HEK293 (cell line): ENCODE measurements around the gene PTGR1.

Experiments
- CTCF ChIA-PET: fragments of 350-600 bp; formaldehyde crosslinking; extraction: SDS; loops from one replicate; lab custom pipeline; 2021; ENCODE audit warnings: antibody characterized with exemption; lab: Yijun Ruan, JAX
- POLR2A ChIA-PET: fragments of 300-600 bp; formaldehyde crosslinking; extraction: SDS; loops from one replicate; lab custom pipeline; 2020; ENCODE audit warnings: antibody characterized with exemption, inconsistent platforms; lab: Yijun Ruan, JAX
- H3K27ac ChIP-seq: fragments of 200-500 bp; sonication (Bioruptor generic); 2 replicates; pipeline ENCODE4 v1.5.1; 2014; ENCODE audit warnings: low read depth, low read length, control low read depth, inconsistent platforms; ENCODE audit errors: extremely low read depth
- H3K36me3 ChIP-seq, 2 experiments: fragments of 200-500 bp in 1 of 2; sonication (Bioruptor generic) in 1 of 2; 1 replicate in 1 of 2; 2 replicates in 1 of 2; pipeline ENCODE4 v1.5.1; 2014 to 2017; ENCODE audit warnings: inconsistent platforms in 2 of 2, low read length in 2 of 2; ENCODE audit not compliant: control insufficient read depth in 2 of 2, insufficient read depth in 1 of 2
- H3K4me1 ChIP-seq: fragments of 200-500 bp; sonication (Bioruptor generic); 2 replicates; pipeline ENCODE4 v1.5.1; 2014; ENCODE audit warnings: mild to moderate bottlenecking, low read length, inconsistent platforms; ENCODE audit not compliant: control insufficient read depth, insufficient read depth
- H3K4me3 ChIP-seq: 2 replicates; pipeline ENCODE4 v1.5.1; 2011; ENCODE audit warnings: low read depth, mild to moderate bottlenecking, control low read depth, low read length, moderate library complexity
- H3K9me3 ChIP-seq: fragments of 200-500 bp; sonication (Bioruptor generic); 2 replicates; pipeline ENCODE4 v1.5.1; 2014; ENCODE audit warnings: low read depth, low read length, inconsistent platforms; ENCODE audit not compliant: control insufficient read depth, insufficient read depth
- FEZF1 ChIP-seq: fragments of 450-650 bp; formaldehyde crosslinking; IDR thresholded peaks from 2 replicates; pipeline ENCODE4 v1.5.1; 2016; ENCODE audit warnings: missing biosample characterization, missing genetic modification characterization
- IKZF3 ChIP-seq: fragments of 450-650 bp; IDR thresholded peaks from 2 replicates; pipeline ENCODE4 v1.5.0; 2018; ENCODE audit warnings: missing biosample characterization, mild to moderate bottlenecking, missing genetic modification characterization, moderate library complexity
- MYNN ChIP-seq: fragments of 450-650 bp; formaldehyde crosslinking; IDR thresholded peaks from 2 replicates; pipeline ENCODE4 v1.5.1; 2016; ENCODE audit warnings: missing biosample characterization, missing genetic modification characterization, borderline replicate concordance
- SP3 ChIP-seq: fragments of 450-650 bp; formaldehyde crosslinking; IDR thresholded peaks from 2 replicates; pipeline ENCODE4 v1.5.1; 2016; ENCODE audit warnings: missing biosample characterization, missing genetic modification characterization
- YY2 ChIP-seq: fragments of 450-650 bp; formaldehyde crosslinking; IDR thresholded peaks from 2 replicates; pipeline ENCODE4 v1.5.1; 2016; ENCODE audit warnings: missing biosample characterization, missing genetic modification characterization
- ZBTB1 ChIP-seq: fragments of 450-650 bp; formaldehyde crosslinking; IDR thresholded peaks from 2 replicates; pipeline ENCODE4 v1.5.1; 2016; ENCODE audit warnings: missing biosample characterization, missing genetic modification characterization
- ZNF2 ChIP-seq: fragments of 450-650 bp; formaldehyde crosslinking; IDR thresholded peaks from 2 replicates; pipeline ENCODE4 v1.5.1; 2016; ENCODE audit warnings: missing biosample characterization, missing genetic modification characterization
- ZNF214 ChIP-seq: fragments of 450-650 bp; formaldehyde crosslinking; IDR thresholded peaks from 2 replicates; pipeline ENCODE4 v1.5.1; 2017; ENCODE audit warnings: missing biosample characterization, mild to moderate bottlenecking, missing genetic modification characterization, borderline replicate concordance
- ZNF341 ChIP-seq: fragments of 450-650 bp; formaldehyde crosslinking; IDR thresholded peaks from 2 replicates; pipeline ENCODE4; 2016; ENCODE audit warnings: low read depth, missing biosample characterization, missing genetic modification characterization
- ZNF366 ChIP-seq: fragments of 450-650 bp; formaldehyde crosslinking; conservative IDR thresholded peaks from 2 replicates; pipeline ENCODE4 v1.5.1; 2016; ENCODE audit warnings: missing biosample characterization, missing genetic modification characterization
- ZNF555 ChIP-seq: fragments of 450-650 bp; formaldehyde crosslinking; conservative IDR thresholded peaks from 2 replicates; pipeline ENCODE4 v1.5.1; 2017; ENCODE audit warnings: missing biosample characterization, mild to moderate bottlenecking, missing genetic modification characterization, inconsistent platforms
- ZNF747 ChIP-seq: fragments of 450-650 bp; formaldehyde crosslinking; IDR thresholded peaks from 2 replicates; pipeline ENCODE4 v1.5.1; 2016; ENCODE audit warnings: missing biosample characterization, missing genetic modification characterization
- TF ChIP-seq, protein P1 (sequence below): fragments of 450-650 bp; formaldehyde crosslinking; IDR thresholded peaks from 2 replicates; pipeline ENCODE4 v1.5.1; 2016; ENCODE audit warnings: missing biosample characterization, missing genetic modification characterization
- TF ChIP-seq, protein P2 (sequence below): fragments of 450-650 bp; formaldehyde crosslinking; IDR thresholded peaks from 2 replicates; pipeline ENCODE4 v1.5.1; 2016; ENCODE audit warnings: missing biosample characterization, missing genetic modification characterization
- TF ChIP-seq, protein P3 (sequence below): fragments of 450-650 bp; formaldehyde crosslinking; IDR thresholded peaks from 2 replicates; pipeline ENCODE4 v1.5.1; 2017; ENCODE audit warnings: missing biosample characterization, missing genetic modification characterization
- TF ChIP-seq, protein P4 (sequence below): fragments of 450-650 bp; formaldehyde crosslinking; optimal IDR thresholded peaks from 2 replicates; pipeline ENCODE3; 2016; ENCODE audit warnings: missing biosample characterization, mild to moderate bottlenecking, missing genetic modification characterization
- TF ChIP-seq, protein P5 (sequence below): fragments of 450-650 bp; formaldehyde crosslinking; IDR thresholded peaks from 2 replicates; pipeline ENCODE4 v1.5.1; 2017; ENCODE audit warnings: missing biosample characterization, missing genetic modification characterization
- TF ChIP-seq, protein P6 (sequence below): fragments of 450-650 bp; formaldehyde crosslinking; IDR thresholded peaks from 2 replicates; pipeline ENCODE4 v1.5.1; 2016; ENCODE audit warnings: missing biosample characterization, missing genetic modification characterization
- TF ChIP-seq, protein P7 (sequence below): fragments of 450-650 bp; formaldehyde crosslinking; IDR thresholded peaks from 2 replicates; pipeline ENCODE4 v1.5.1; 2016; ENCODE audit warnings: missing biosample characterization, missing genetic modification characterization
- TF ChIP-seq, protein P8 (sequence below): fragments of 450-650 bp; formaldehyde crosslinking; IDR thresholded peaks from 2 replicates; pipeline ENCODE4 v1.5.1; 2017; ENCODE audit warnings: missing biosample characterization, missing genetic modification characterization

Gene PTGR1

DNA sequence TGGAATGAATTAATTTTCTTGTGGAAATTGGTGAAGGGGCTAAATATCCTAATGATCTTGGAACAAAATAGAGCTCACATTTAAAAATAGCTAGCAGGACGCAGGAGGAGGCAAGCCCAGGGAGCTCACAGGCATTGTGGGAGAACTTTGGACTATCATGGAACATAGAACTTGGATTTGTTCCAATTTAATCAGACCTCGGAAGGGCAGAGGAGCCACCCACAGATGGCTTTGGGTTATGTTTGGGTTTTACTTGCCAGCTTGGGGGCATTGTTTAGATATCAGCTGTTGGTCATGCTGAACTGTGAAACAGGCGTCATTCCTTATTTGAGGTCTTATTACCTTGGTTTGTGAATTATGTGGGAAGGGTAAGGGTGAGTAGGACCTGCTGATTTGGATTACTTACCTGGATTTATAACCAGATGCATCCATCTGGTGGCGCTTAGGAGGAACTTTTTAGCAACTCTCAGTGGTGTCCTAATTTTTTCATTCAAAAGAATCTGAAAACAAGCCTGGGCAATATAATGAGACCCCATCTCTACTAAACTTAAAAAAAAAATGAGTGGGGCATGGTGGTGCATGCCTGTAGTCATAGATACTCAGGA is 14.1 kb upstream of the PTGR1 start (continued):
- TF ChIP-seq, protein P1, sequence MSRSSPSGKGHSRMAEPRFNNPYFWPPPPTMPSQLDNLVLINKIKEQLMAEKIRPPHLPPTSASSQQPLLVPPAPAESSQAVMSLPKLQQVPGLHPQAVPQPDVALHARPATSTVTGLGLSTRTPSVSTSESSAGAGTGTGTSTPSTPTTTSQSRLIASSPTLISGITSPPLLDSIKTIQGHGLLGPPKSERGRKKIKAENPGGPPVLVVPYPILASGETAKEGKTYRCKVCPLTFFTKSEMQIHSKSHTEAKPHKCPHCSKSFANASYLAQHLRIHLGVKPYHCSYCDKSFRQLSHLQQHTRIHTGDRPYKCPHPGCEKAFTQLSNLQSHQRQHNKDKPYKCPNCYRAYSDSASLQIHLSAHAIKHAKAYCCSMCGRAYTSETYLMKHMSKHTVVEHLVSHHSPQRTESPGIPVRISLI: no peak
- TF ChIP-seq, protein P2, sequence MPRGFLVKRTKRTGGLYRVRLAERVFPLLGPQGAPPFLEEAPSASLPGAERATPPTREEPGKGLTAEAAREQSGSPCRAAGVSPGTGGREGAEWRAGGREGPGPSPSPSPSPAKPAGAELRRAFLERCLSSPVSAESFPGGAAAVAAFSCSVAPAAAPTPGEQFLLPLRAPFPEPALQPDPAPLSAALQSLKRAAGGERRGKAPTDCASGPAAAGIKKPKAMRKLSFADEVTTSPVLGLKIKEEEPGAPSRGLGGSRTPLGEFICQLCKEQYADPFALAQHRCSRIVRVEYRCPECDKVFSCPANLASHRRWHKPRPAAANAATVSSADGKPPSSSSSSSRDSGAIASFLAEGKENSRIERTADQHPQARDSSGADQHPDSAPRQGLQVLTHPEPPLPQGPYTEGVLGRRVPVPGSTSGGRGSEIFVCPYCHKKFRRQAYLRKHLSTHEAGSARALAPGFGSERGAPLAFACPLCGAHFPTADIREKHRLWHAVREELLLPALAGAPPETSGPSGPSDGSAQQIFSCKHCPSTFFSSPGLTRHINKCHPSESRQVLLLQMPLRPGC (tag by site-specific recombination): no peak
- TF ChIP-seq ZBTB1 (no peak), ZNF341 (tag by site-specific recombination) (no peak)

DNA sequence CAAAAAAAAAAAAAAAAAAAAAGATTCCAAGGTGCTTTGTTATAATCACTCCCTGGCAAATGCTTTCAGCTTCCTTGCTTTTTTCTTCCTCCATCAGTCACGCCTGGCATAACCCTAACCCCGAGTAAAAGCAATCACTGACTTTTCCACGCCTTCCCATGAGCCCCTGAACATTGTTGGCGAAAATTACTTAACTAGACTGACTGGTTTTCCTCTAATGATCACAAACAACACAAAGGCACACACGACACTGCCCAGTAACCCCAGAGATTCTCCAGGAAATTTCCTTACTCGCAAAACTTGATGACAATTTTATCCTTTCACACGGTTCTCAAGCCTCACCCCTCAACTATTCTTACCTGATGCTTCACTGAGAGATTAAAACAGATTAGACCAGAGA is 11.4 kb upstream of the PTGR1 start:
- no peaks in the 10 kb centered on the region for H3K4me1 ChIP-seq
- no peaks in the 10 kb centered on the region for H3K9me3 ChIP-seq
- no peak overlapping the region for H3K4me3 ChIP-seq
- H3K27ac ChIP-seq: no peak overlapping the region
- ChIA-PET POLR2A (interaction anchor here (1.7 kb wide), 1 partner anchor 20 kb away, joined by 5 read pairs; the partner anchor contains the start of gene DNAJC25), CTCF (interaction anchor here (0.9 kb wide), 1 partner anchor 13 kb away, joined by 3 read pairs; no protein-coding TSS in a partner anchor)
- no peaks in the 10 kb centered on the region for H3K36me3 ChIP-seq
- TF ChIP-seq, protein P3, sequence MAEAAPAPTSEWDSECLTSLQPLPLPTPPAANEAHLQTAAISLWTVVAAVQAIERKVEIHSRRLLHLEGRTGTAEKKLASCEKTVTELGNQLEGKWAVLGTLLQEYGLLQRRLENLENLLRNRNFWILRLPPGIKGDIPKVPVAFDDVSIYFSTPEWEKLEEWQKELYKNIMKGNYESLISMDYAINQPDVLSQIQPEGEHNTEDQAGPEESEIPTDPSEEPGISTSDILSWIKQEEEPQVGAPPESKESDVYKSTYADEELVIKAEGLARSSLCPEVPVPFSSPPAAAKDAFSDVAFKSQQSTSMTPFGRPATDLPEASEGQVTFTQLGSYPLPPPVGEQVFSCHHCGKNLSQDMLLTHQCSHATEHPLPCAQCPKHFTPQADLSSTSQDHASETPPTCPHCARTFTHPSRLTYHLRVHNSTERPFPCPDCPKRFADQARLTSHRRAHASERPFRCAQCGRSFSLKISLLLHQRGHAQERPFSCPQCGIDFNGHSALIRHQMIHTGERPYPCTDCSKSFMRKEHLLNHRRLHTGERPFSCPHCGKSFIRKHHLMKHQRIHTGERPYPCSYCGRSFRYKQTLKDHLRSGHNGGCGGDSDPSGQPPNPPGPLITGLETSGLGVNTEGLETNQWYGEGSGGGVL (tag by site-specific recombination): no peak
- TF ChIP-seq ZNF366 (tag by site-specific recombination) (no peak), MYNN (tag by site-specific recombination) (no peak), ZNF555 (tag by site-specific recombination) (no peak), ZNF2 (tag by site-specific recombination) (no peak), YY2 (tag by site-specific recombination) (no peak), ZNF214 (tag by site-specific recombination) (no peak), ZNF747 (no peak), FEZF1 (tag by site-specific recombination) (no peak), IKZF3 (no peak), SP3 (no peak)
- TF ChIP-seq, protein P4, sequence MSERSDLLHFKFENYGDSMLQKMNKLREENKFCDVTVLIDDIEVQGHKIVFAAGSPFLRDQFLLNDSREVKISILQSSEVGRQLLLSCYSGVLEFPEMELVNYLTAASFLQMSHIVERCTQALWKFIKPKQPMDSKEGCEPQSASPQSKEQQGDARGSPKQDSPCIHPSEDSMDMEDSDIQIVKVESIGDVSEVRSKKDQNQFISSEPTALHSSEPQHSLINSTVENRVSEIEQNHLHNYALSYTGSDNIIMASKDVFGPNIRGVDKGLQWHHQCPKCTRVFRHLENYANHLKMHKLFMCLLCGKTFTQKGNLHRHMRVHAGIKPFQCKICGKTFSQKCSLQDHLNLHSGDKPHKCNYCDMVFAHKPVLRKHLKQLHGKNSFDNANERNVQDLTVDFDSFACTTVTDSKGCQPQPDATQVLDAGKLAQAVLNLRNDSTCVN (tag by site-specific recombination): no peak
- TF ChIP-seq, protein P5, sequence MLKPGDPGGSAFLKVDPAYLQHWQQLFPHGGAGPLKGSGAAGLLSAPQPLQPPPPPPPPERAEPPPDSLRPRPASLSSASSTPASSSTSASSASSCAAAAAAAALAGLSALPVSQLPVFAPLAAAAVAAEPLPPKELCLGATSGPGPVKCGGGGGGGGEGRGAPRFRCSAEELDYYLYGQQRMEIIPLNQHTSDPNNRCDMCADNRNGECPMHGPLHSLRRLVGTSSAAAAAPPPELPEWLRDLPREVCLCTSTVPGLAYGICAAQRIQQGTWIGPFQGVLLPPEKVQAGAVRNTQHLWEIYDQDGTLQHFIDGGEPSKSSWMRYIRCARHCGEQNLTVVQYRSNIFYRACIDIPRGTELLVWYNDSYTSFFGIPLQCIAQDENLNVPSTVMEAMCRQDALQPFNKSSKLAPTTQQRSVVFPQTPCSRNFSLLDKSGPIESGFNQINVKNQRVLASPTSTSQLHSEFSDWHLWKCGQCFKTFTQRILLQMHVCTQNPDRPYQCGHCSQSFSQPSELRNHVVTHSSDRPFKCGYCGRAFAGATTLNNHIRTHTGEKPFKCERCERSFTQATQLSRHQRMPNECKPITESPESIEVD: no peak
- TF ChIP-seq, protein P6, sequence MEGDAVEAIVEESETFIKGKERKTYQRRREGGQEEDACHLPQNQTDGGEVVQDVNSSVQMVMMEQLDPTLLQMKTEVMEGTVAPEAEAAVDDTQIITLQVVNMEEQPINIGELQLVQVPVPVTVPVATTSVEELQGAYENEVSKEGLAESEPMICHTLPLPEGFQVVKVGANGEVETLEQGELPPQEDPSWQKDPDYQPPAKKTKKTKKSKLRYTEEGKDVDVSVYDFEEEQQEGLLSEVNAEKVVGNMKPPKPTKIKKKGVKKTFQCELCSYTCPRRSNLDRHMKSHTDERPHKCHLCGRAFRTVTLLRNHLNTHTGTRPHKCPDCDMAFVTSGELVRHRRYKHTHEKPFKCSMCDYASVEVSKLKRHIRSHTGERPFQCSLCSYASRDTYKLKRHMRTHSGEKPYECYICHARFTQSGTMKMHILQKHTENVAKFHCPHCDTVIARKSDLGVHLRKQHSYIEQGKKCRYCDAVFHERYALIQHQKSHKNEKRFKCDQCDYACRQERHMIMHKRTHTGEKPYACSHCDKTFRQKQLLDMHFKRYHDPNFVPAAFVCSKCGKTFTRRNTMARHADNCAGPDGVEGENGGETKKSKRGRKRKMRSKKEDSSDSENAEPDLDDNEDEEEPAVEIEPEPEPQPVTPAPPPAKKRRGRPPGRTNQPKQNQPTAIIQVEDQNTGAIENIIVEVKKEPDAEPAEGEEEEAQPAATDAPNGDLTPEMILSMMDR (tag by site-specific recombination): no peak
- TF ChIP-seq, protein P7, sequence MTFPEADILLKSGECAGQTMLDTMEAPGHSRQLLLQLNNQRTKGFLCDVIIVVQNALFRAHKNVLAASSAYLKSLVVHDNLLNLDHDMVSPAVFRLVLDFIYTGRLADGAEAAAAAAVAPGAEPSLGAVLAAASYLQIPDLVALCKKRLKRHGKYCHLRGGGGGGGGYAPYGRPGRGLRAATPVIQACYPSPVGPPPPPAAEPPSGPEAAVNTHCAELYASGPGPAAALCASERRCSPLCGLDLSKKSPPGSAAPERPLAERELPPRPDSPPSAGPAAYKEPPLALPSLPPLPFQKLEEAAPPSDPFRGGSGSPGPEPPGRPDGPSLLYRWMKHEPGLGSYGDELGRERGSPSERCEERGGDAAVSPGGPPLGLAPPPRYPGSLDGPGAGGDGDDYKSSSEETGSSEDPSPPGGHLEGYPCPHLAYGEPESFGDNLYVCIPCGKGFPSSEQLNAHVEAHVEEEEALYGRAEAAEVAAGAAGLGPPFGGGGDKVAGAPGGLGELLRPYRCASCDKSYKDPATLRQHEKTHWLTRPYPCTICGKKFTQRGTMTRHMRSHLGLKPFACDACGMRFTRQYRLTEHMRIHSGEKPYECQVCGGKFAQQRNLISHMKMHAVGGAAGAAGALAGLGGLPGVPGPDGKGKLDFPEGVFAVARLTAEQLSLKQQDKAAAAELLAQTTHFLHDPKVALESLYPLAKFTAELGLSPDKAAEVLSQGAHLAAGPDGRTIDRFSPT (tag by site-specific recombination): no peak
- TF ChIP-seq, protein P8, sequence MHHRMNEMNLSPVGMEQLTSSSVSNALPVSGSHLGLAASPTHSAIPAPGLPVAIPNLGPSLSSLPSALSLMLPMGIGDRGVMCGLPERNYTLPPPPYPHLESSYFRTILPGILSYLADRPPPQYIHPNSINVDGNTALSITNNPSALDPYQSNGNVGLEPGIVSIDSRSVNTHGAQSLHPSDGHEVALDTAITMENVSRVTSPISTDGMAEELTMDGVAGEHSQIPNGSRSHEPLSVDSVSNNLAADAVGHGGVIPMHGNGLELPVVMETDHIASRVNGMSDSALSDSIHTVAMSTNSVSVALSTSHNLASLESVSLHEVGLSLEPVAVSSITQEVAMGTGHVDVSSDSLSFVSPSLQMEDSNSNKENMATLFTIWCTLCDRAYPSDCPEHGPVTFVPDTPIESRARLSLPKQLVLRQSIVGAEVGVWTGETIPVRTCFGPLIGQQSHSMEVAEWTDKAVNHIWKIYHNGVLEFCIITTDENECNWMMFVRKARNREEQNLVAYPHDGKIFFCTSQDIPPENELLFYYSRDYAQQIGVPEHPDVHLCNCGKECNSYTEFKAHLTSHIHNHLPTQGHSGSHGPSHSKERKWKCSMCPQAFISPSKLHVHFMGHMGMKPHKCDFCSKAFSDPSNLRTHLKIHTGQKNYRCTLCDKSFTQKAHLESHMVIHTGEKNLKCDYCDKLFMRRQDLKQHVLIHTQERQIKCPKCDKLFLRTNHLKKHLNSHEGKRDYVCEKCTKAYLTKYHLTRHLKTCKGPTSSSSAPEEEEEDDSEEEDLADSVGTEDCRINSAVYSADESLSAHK (tag by site-specific recombination): no peak
